Measurements from ENCODE around the gene HS6ST3.

DNA sequence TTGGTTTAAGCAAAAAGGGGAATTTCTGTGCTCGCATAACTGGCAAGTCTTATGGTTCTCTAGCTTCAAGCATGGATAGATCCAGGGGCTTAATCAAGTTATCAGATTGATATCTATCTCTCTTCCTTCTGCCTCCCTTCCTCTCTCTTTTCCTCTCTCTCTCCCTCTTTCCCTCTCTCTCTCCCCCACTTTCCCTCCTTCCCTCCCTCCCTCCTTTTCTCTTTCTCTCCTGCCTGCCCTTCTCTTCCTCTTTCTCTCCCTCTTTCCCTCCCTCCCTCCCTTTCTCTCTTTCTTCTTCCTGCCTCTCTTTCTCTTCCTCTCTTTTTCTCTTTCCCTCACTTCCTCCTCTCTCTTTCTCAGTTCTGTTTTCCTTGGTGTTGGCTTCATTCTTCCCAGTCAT lies 195.8 kb downstream of the HS6ST3 start:
- TF ChIP-seq, protein P1, sequence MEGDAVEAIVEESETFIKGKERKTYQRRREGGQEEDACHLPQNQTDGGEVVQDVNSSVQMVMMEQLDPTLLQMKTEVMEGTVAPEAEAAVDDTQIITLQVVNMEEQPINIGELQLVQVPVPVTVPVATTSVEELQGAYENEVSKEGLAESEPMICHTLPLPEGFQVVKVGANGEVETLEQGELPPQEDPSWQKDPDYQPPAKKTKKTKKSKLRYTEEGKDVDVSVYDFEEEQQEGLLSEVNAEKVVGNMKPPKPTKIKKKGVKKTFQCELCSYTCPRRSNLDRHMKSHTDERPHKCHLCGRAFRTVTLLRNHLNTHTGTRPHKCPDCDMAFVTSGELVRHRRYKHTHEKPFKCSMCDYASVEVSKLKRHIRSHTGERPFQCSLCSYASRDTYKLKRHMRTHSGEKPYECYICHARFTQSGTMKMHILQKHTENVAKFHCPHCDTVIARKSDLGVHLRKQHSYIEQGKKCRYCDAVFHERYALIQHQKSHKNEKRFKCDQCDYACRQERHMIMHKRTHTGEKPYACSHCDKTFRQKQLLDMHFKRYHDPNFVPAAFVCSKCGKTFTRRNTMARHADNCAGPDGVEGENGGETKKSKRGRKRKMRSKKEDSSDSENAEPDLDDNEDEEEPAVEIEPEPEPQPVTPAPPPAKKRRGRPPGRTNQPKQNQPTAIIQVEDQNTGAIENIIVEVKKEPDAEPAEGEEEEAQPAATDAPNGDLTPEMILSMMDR (IDR thresholded peaks at IDR 0.05) = no peak
- no peak for TF ChIP-seq POLR2A (IDR thresholded peaks at IDR 0.05)
